HG02840 (cell line): ENCODE data around the gene RSPH9.
"Not testable (repeated sequence)": the region's sequence is repeated elsewhere in the genome, so short reads cannot be mapped to it uniquely, and the experiment has no call there.

Source experiments
- ATAC-seq: cut with Tn5 transposase; IDR thresholded peaks from one replicate; pipeline ENCODE4 v1.9.1; 2021; ENCODE audit warnings: mild to moderate bottlenecking, moderate library complexity, moderate number of reproducible peaks; ENCODE audit not compliant: unreplicated experiment, low FRiP score

RSPH9 gene

DNA sequence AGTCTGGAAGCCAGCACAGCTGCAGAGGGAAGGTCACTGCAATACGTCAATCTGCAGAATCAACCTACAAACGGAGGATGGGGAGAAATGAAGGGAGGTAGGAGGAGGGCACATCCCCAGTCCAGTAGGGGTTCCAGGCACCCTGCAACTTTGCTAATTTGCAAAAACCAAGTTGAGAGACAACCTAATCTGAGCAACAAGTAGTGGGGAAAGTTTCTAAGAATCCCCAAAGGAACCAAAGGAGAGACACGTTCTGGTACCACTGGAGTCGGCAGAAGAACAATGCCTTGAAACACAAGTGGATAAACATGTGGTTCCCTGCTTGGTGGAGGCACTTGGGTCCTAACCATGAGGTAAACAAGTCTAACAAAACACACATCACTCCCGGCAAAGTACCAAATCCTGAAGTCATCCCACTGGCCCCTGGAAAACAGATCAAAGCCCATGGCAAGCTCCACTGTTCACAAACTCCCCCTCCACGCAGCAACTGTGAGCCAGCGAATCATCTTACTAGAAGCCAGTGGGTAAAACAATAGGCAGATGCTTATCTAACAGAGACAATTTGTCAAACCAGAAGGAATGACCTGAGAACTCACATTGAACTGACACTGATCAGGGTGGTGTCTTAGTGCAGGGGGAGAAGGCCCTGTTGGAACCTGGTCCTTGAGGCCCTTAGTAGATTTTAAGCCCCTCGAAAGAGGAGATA lies 38.0 kb downstream of the RSPH9 start:
- ATAC-seq: no peak

- no peak for ATAC-seq
These were observed 39.0 kb downstream of the RSPH9 start for GRCh38 chr6:43683708-43684455.

GRCh38 chr6:43687079-43687436 lies 42.2 kb downstream of the RSPH9 start:
- no peak for ATAC-seq

- peak; percentile 93 for ATAC-seq
These were observed 42.9 kb downstream of the RSPH9 start, which contains the start of gene MRPS18A for GRCh38 chr6:43687437-43688347. Gene MRPS18A (minus strand): TSS chr6:43687791. CDS start chr6:43687779, 12 bp downstream.

GRCh38 chr6:43689421-43689820 lies 44.6 kb downstream of the RSPH9 start:
- ATAC-seq: no peak

DNA sequence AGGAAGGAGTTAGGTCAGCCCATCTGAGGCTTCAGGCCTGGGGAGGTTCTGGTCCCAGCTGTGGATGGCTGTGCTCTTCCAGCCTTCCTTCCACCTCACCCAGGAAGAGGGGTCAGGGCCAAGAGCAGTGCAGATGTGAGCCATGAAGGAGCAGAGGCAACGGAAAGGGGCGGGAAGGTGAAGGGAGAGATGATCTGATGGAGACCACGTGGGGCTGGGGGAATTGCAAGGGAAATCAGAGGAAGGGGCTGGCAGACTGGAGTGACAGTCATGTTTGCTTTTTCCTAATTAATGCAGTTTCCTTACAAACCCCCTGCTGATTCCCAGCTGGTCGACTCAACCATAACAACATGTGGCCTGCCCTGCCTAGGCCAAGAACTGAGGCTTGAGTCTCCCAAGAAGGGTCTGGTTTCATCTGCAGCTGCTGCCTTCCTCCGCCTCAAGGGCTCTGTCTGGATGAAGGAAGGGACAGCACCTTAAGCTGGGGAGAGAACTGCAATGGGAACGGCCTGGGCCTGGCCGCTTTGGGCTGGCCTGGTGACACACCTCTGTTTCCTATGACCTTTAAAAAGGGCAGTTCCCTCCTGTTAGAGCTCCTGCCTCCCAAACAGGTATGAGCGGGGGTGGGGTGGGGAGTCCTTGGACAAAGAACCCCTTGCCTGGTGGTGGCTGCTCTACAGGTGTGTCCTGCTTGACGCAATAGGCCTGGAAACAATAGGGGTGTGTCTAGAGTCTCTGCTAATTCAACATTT lies 50.6 kb downstream of the RSPH9 start:
- no peak for ATAC-seq

- no peak for ATAC-seq
These were observed 51.1 kb downstream of the RSPH9 start for GRCh38 chr6:43695967-43696291.

DNA sequence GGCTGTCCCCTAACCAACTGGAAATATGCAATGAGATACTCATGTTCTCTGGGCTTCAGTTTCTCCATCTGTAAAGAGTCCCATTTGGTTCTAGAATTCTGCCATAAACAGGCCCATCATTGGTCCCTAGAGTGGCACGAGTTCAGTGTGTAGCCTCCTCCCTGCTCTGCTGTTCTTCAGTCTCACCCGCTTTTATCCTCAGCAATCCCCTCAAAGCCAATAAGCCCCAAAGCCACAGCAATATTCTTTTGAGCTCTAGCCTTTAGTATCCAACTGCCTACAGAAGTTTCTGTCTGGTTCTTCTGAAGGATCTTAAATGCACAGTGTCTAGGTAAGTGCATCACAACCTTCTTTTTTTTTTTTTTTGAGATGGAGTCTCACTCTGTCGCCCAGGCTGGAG lies 52.6 kb downstream of the RSPH9 start:
- ATAC-seq: no peak

DNA sequence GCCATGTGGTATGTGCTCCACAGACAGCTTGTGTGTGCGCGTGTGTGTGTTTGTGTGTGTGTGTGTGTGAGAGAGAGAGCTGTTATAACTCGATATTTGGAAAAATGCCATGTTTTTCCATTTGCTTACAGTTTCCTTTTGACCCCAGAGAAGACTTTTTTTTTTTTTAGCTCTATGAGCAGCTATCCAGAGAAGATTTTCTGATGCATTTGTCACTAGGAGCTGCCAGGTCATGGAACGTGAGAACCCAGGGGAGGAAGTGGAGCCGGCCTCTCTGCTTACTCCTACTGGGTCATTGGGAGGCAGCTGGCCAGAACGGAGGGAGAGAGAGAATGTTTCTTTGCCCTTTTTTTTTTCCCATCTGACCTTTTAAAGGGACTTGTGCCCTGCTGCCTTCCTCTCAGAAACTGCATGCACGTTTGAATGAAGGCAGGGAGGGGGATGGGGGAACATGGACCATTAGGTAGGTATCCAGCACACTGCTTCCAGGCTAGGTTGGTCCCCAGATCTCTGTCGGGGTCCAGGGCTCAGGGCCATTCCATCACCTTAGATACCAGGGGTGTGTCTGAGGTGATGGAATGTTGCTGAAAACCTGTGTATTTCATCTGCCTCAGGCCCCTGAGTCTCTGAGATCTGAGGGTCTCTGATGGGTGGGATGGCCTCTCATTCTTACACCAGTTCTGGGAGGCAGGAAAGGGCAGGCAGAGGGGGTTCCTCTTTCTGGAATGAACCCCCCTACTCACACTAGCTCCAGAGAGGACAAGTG lies 53.9 kb downstream of the RSPH9 start:
- no peak for ATAC-seq

DNA sequence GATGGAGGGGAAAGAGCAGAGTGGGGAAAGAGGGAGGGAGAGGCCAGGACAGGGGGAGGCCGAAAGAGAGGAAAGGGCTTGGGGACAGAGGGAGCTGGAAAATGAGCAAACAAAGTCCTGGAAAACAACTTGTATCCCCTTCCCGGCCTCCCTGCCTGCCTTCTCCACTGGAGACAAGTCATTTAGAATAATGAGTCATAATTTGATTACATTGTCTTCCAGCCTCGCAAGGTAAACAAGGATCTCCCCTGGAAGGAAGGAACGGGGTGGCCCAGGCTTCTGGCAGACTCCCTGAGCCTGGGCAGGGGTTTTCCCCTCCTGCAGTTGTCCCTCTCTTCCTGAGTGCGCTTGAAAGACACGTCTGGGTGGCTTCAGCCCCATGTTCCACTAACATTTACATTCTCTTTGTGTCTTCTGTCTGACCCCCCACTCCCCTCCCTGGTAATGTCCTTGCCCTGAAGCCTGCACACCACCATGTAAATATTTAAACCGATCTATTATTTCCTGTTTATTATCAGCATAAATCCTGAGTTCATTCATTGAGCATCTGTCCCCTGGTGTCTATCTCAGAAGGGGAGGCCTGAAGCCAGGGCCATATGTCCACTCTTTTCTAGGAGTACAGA lies 54.8 kb downstream of the RSPH9 start:
- ATAC-seq: no peak

DNA sequence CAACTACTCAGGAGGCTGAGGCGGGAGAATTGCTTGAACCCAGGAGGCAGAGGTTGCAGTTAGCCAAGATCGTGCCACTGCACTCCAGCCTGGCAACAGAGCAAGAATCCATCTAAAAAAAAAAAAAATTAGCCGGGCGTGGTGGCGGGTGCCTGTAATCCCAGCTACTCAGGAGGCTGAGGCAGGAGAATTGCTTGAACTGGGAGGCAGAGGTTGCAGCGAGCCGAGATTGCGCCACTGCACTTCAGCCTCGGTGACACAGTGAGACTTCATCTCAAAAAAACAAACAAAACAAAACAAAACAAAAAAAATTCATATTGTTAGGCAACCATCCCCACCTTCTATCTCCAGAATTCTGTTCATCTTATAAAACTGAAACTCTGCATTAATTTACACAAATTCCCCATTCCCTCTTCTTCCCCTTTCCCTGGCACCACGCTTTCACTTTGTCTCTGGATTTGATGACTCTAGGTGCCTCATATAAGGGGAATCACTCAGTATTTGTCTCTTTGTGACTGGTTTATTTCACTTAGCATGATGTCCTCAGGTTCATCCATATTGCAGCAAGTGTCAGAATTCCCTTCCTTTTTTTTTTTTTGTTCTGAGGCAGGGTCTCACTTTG lies 56.2 kb downstream of the RSPH9 start:
- not testable (repeated sequence) for ATAC-seq

DNA sequence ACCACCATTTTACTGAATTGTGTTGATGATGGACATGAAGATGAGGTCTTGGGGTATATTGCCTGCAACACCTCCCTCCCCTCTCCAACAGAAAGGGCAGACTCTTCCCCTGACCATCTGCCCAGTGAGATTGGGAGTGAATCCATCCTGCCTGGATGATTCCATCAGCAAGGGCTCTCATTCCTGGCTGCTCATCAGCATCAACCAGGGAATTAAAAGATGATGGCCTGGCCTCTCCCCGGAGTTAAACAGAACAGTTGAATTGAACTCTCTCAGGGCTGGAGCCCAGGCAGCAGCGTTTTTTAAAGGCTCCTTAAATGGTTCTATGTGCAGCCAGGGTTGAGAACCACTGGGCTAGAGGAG lies 57.3 kb downstream of the RSPH9 start:
- no peak for ATAC-seq

DNA sequence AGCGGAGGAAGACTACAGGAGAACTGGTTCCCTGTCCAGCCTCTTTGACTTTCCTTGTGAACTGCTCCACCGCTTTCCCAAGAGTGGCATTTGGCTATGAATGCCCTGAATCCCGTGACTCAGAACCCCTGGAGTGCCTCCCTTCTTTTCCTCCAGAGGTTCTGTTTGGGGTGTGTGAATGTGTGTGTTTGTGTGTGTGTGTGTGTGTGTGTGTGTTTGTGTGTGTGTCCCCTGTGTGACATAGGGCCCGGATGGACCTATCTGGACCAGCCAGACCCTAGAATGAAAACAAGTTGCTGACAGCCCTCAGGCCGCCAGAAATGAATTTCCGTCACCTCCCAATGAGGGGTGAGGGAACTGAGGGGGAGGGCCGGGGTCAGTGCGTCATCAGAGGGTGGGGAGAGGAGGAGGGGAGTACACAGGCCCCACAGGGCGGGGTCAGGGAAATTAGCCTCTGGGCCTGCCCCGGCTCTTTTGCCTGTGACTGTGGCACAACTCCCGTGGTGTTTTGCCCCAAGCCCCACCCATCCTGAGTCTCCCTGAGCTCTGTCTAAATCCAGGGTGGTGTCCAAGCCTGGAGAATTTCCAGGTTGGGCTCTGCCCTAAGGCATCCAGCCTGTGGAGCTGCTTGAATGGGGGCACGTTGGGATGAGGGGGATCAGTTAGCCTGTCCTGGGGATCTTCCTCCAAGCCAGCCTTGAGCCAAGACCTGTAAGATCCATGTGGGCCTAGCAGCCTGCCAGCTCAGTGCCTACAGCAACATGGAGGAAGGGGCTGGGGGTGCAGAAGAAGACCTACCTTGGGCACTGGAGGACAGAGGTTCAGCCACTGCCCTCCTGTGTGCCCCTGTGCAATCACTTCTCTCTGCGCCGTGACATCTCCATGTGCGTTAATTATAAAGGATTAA lies 58.0 kb downstream of the RSPH9 start:
- no peak for ATAC-seq

GRCh38 chr6:43703512-43704429 lies 58.9 kb downstream of the RSPH9 start:
- ATAC-seq: no peak

DNA sequence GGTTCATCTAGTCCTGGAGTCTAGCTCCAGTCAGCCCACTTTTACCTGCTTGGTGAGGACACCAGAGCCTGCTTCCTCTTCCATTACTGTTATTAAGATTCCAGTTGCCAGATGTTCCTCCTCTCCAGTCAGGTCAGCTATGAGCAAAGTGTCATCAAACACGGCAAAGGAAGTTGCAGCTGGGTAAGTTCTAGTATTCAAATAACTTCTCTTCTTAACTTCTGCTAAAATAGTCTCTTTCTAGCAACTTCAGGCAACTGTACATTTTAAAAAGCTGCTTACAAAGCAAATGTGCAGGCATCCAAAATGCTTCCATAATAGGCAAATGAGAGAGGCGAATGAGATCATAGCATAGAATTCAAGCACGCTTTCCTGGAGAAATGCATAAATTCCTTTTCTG lies 61.2 kb downstream of the RSPH9 start:
- no peak for ATAC-seq

GRCh38 chr6:43706788-43707187 lies 62.0 kb downstream of the RSPH9 start:
- no peak for ATAC-seq

- ATAC-seq: no peak
These were observed 62.4 kb downstream of the RSPH9 start for GRCh38 chr6:43707269-43707668.
